Activated CD8-positive, alpha-beta memory T cell treated with anti-CD3 and anti-CD28 coated beads, Interleukin-2, amount 50 U/mL, for 1 hour (primary cell): ENCODE results near the gene LHB.

Experiments
- DNase-seq: peaks from one replicate; pipeline ENCODE4 v3.0.0-alpha.2; 2020; ENCODE audit errors: extremely low read depth

LHB gene

DNA sequence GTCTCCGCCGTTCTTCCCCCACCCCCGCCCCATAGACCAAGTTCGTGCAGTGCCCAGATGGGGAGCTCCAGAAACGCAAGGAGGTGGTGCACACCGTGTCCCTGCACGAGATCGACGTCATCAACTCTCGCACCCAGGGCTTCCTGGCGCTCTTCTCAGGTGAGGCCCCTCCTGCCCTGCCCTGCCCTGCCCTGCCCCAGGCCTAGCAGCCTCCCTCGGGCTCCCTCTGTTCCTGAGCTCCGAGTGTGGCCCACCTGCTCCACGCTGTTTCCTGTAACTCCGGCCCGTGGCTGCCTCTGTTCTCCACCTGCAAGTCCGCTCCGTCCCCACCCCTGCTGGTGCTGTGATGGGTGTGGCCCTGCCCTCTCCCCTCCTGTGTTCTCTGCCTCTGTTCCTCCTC is 6.4 kb downstream of the LHB start:
- no peak for DNase-seq

DNA sequence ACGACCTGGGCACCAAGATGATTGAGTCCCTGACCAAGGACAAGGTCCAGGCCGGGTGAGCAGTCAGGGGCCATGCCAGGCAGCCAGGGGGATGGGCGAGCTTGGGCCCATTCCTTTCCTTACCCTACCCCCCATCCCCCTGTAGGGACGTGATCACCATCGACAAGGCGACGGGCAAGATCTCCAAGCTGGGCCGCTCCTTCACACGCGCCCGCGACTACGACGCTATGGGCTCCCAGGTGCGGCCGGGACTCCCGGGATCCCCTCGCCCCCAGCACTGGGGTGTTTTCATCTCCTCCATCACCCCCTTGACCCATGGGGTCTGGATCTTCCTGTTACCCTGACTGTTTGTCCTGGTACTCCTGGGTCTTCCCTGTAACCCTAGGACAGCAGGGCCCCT is 7.1 kb downstream of the LHB start:
- DNase-seq, result no peak

DNA sequence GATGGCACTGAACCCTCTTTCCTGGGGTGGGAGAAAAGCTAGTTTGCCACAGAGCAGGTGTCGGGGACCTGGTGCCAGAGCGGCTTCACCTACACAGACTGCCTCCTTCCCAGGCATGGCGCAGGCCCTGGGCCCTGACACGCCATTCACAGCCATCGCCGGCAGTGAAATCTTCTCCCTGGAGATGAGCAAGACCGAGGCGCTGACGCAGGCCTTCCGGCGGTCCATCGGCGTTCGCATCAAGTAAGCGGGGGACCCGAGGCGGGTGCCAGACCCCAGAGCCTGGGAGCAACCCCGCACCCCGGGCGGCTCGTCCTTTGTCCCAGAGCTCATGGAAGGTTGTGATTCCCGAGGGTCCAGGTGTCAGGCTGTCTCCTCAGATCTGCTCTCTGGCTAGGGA is 10.0 kb downstream of the LHB start:
- no peak for DNase-seq

DNA sequence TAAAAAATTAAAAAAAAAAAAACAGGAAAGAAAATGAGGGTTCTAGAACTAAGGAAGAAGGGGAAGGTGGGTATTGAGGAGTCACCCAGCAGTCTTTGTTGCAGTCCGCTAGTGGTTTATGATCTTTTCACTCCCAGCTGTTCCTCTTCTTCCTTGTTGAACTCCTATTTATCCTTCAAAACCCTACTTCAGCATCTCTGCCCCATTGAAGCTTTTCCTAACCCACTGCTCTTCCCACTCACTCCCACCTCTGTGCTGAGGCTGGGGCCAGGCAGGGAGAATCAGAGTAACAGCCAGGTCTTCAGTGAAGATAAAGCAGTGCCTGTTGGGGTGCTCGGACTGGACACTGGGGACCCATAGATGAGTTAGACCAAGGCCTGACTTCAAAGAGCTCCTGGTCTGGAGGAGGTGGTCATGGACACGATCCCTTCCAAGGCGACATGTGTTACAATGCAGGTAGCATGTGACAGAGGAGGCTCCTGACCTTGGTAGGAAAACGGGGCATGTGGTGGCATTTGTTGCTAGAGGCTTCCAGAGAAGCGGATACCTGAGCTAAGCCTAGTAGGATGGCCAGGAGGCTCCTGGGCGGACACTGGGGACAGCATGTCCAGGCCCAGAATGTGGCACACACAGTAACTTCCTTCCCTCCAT is 11.8 kb downstream of the LHB start:
- no peak for DNase-seq

DNA sequence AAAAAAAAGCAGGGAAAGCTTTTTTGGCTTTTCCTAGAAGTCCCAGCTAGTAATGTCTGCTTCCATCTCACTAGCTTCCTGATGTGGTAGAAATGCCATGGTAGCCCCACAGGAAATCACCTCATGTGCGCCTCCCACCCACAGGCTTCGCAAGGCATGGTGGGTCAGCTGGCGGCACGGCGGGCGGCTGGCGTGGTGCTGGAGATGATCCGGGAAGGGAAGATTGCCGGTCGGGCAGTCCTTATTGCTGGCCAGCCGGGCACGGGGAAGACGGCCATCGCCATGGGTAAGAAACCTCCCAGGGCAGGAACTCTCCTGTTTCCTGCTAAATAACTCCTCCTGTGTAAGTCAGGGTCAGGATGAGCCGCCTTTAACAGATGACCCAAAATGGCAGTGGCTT is 12.8 kb downstream of the LHB start:
- DNase-seq, result no peak

DNA sequence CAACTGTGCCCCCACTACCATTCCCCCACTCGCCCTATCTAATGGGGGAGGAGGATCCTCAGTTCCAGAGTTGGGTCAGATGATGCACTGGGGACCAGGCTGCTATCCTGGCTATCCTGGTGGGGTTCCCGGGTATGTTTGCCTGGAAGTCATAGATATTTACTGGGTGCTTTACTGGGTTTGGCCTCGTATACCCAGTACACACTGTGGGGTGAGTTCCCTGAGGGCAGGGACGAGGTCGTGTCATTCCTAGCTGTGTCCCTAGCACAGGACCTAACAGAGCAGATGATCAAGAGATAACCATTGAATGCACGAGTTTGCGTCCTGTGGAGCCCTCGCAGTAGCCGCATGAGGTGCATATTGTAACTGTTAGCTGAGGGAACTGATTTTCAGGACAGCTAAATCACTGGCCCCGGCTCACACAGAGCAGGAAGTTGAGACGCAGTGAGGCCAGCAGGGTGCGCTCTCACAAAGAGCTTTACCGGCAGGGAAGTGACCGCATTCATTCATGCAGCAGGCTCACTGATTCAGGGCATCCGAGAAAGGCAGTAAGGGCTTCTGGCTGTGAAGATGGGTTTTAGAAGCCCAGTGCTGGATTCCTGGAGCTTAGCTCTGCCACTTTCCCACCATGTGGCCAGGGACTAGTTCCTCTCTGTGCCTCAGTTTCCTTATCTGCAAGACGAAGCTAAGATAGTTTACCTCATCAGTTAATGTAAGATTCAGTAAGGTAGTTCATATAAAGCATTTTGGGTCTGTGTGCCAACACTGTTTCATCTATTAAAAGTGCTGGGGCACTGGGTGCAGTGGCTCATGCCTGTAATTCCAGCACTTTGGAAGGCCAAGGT is 17.2 kb downstream of the LHB start:
- peak; percentile 38 for DNase-seq

DNA sequence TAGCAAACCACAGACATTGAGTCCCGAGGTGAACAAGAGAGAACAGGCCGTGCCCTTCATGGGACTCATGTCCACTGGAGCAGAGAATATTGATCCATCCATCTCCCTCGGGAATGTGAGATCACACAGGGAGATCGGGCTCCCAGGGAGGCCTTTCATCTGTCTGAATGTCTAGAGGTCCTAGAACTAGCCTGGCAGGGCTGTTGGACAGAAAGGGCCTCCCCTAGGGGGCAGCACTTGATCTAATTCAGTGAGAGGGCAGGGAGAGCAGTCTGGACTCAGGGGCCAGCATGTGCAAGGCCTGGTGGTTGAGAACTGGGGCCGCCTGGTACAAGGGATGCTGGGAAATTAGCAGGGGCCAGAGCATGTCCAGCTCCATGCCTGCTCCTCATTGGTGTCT is 18.9 kb downstream of the LHB start:
- DNase-seq, result no peak

DNA sequence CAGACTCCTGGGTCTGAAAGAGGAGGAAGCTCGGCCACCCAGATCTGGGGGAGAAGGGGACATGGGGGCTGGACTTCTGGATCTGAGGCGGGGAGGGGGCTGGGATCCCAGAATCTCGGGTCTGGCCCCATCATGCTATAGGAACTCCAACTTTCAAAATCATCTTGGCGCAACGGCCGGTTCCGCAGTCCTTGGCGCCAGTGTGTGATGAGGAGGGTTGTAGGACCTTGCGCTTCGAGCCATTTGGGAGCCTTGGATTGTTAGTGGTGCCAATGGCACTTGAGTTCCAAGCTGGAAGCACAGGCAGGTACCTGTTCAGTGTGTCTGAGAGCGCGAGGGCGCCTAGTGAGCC is 22.9 kb downstream of the LHB start:
- DNase-seq, result no peak

DNA sequence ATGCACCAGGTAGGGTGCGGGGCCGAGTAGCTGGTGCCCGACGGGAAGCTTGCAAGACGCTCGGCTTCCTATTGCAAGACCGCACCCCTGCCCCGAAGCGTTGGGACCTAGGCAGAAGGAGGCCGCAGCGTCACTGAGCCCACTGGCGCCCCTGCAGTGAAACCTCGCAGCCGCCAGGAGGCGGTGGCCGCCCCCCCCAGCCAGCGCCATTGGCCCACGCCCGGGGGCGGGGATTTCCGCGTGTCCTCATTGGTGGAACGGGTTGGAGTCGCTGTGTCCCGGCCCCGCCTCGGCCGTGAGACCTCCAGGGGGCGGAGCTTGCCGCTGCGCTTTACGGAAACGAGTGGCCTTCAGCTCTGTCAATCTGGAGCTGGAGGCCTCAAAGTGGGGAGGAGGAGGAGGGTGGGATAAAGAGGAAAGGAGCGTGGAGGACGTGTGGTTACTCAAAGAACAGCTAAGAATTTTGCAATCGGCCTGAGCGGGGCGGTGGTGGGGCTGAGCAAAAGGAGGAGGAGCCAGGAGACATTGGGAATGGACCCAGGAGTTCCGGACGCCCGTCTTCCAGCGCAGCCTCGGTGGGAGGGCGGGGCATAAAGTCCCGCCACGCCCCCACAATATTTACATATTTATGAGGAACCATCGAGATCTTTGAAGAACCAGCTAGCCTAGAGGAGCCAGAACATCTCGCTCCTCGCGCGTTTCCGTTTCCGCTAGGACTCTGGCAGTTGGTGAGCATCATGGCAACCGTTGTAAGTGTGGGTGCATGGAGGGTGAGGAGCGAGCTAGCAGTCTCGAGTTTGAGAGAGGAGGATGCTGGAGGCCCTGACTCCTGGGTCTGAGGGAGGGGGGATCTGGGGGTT is 23.5 kb downstream of the LHB start, which contains the start of the genes GYS1 and RUVBL2:
TSS of gene GYS1 (minus strand) at position 135 of the 860 bp plus-strand sequence. CDS start 197 bp downstream, outside the sequence.
TSS of gene RUVBL2 (plus strand) at position 713 of the 860 bp plus-strand sequence. CDS start at position 738, 25 bp downstream.
- DNase-seq, result peak; percentile 94

DNA sequence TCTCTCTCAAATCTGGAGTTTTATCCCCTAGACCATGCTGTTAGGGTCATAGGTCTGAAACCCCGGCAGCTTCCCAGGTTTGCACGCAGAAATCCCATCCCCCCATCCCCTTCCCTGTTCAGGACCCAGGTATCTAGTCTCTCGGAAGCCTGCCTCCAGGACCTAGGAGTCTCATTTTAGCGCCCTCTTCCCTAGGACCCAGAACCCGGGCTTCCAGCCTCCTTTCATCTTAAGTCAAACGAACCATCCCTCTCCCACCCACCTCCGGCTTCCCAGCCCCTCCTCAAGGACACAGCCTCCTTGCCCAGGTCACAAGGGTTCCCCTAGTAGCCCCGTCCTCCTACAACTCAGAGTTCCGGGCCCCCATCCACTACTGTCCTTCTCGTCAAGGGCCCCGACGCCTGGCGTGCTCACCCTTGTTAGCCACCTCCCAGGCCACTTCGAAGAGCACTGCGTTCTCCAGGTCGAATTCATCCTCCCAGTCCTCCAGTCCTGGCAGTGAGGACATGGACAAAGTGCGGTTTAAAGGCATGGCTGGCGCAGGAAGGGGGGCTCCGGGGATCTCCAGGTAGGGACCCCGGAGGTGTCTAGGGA is 24.2 kb downstream of the LHB start:
- no peak for DNase-seq

DNA sequence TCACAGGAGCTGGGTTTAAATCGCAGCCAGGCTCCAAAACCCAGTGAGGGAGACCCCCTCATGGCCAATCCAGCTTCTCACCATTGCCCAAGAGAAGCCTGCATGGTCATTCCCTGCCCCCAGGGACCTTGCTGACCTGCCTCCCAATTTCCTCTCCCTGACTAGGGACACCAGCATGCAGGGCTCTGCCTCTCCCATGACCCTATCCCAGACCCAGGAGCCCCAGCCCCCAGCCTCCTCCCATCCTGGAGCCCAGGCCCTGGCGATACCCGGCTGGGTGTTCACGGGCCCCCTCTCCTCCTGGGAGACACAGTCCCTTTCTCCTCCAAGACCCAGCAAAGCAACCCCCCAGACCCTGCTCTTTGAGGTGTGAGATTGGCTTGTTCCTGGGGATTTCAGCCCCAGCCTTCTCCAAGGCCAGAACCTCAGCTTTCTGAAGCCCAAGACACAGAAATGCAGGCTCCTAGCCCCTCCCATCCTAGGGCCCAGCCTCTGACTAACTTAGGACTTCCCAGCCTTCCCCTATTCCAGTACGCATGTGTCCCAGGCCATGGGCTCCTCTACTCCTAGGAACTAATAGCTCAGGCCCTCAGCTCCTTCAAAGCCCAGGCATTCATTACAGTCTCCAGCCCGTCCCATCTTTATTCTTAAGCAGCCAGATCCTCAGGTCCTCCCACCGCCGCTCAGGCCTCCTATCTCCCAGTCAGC is 24.9 kb downstream of the LHB start:
- no peak for DNase-seq

DNA sequence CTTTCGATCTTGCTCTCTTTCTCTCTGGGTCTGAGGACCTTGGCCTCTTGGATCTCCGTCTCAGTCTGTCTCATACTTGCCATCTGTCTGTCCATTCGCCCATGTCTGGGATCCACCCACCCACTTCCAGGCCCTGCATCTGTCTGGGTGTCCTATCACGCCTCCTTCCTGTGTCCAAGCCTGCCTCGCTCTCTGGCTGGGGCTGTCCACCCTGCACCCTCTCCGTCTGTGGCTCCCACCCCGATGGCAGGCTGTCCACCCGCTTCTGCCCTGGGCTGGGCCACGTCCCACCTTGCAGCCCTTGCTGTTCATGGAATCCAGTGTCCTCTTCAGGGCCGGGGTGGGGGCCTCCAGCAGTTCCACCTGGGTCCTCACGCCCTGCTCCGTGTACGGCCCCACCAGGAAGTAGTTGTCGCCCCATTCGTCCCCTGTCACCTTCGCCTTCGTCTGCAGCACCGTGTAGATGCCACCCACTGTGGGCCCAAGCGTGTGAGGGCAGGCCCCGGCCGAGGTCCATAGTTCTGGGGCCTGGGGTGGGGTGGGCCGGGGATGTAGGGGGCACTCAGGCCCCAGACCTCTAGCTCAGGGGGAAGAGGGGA is 25.8 kb downstream of the LHB start:
- DNase-seq, result no peak

DNA sequence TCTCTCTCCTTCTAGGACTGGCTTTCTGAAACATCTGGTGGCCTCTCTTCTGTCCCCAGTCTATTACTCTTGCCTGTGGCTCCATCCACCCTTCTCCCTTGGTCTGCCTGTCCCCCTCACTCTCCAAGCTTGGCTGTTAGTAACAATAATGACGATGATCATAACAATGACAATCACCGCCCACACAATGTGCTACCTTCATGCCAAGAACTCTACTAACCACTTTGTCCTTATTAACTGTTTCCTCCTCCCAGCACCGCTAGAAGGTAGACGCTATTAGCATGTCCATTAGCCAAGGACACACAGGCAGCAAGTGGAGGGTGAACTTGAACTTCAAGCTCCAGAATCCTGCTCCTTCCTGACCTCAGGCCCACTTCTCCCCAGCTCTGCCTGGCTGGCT is 26.5 kb downstream of the LHB start:
- no peak for DNase-seq

DNA sequence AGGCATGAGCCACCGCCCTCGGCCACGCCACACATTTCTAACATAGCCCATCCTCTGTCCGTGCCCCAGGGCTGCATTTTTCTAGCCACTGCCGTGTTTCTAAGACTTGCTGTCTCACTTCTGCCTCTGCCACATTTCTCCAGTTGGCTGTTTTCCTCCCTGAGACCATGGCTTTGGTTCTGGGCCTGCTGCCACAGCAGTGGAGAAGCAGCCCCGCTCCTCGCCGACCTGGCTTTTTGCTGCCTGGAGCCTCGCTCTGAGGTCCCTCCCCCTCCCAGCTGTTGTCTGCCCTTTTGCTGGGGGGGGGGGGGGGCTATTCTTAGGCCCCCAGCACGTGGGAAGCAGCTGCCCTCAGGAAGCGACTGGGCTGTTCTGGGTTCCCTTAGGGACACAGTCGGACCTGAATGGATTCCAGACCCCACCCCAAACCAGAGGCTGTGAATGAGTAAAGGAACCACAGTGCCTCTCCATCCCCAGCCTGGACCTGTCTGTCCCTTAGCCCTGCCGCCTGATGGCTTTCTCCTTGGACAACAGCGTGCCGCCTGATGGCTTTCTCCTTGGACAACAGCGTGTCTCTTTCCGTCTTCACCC is 27.1 kb downstream of the LHB start:
- DNase-seq, result no peak

DNA sequence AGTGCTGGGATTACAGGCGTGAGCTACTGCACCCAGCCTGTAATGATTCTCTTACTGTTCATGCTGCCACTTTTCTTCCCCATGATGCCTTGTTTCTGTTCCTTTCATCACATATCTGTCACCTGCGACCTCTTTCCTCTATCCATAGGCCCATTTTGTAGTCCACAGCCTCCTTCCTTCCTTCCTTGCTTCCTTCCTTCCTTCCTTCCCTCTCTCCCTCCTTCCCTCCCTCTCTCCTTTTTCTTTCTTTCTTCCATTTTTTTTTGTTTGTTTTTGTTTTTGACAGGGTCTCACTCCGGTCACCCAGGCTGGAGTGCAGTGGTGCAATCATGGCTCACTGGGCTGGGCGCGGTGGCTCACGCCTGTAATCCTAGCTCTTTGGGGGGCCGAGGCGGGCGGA is 28.0 kb downstream of the LHB start:
- no peak for DNase-seq

DNA sequence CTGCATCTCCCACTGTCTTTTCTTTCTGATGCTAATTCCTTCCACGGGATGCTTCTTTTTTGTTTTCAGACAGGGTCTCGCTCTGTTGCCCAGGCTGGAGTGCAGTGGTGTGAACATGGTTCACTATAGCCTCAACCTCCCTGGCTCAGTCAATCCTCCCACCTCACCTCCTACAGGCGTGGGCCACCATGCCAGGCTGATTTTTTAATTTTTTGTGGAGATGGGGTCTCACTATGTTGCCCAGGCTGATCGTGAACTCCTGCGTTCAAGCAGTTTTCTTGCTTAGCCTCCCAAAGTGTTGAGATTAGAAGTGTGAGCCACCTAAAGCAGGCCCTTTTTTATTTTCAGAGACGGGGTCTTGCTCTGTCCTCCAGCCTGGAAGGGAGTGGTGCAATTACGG is 28.6 kb downstream of the LHB start:
- no peak for DNase-seq

DNA sequence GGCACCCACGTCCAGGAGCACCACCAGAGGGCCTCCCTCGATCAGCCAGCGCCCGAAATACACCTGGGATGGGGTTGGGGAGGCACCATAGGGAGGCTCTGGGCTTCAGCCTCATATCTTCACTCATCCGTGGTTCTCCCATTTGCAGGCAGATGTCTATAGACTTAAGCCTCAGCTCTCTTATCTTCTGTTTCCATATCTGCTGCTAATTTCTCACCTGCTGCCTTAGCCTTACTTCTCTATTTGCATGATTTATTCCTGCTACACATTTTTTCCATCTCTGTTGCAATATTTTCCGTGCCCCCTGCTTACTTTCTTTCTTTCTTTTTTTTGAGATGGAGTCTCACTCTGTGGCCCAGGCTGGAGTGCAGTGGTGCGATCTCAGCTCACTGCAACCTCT is 29.6 kb downstream of the LHB start:
- DNase-seq, result no peak

DNA sequence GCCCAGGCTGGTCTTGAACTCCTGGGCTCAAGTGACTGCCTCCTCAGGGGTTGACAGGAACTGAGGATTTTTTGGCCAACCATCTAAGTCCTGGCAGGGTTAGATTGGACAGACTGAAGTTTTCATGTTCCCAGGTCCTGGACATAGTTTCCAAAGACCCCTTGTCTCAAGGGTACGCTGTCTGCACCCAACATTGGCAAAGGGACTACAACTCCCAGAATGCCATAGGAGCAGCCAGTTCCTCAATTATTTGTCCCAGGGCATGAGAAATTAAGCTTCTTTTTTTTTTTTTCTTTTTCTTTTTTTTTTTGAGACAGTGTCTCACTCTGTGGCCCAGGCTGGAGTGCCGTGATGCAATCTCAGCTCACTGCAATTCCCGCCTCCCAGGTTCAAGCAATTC is 30.7 kb downstream of the LHB start:
- DNase-seq, result no peak

DNA sequence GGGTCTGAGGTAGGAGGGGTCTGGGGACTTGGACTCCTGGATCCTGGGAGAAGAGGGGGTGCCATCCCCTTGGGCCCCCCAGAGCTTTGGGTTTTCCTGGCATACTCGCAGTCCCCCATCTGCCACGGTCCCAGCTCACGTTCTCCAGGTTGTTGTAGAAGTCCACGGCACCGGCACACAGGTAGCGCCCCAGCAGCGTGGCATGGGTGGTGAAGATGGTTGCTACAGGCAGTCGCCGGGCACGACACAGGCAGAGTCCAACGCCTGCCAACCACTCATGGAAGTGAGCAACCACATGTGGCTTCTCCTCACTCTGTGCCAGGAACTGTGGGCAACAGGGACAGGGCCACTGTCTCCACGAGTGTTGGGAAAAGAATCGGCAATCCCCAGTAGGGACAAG is 31.2 kb downstream of the LHB start:
- DNase-seq, result no peak

DNA sequence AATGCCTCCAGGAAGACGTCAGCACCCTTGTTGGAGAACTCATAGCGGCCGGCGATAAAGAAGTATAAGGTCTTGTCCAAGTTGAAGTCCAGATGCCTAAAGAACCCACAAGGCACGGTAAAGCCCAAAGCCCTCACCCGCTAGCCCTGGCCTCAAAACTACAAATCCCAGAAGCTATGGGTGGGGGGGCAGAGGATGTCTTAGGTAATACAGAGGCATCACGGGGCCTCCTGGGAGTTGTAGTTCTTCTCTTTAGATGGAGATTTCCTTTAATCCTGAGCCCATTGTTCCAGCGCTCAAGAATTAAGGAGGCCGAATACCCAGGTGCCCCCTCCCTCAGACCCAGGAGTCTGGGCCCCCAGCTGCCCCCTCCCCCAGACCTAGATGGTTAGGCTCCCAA is 34.6 kb downstream of the LHB start:
- DNase-seq, result no peak

DNA sequence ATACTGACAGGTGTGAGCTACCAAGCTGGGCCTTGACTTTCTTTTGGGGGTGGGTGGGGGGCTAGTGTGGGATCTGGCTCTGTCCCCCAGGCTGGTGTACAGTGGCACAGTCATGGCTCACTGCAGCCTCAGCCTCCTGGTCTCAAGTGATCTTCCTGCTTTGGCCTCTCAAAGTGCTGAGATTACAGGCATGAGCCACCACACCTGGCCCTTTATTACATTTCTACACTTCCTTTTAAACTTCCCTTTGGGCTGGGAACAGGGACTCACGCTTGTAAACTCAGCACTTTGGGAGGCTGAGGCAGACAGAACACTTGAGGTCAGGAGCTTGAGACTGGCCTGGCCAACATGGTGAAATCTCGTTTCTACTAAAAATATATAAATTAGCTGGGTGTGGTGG is 39.8 kb downstream of the LHB start:
- no peak for DNase-seq
